NCI-H524 treated with DMSO at 0.1 percent for 48 hours (cell line): ENCODE results near the gene MAST4.

Experiments
- DNase-seq: peaks from one replicate; lab custom pipeline; 2025; lab: John Stamatoyannopoulos, UW

Gene MAST4

DNA sequence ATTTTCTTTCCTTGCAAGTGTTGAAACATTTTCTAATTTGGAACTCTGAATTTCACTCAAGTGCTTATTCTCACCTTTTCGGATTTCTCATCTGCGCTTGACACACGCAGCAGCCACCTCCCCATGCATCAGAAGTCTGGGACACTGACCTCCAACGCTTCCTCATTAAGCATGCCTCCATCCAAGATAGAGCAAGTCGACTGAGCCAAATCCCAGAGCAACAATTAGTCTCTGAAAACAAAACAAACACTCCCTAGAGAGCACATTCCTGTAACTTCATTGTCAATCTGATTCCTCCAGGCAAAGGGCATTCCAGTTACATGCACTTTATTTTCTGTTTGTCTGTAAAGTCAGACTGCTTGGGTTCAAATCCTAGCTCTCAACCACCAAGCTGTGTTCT, 594.7 kb downstream of the MAST4 start:
- no peak for DNase-seq

- no peak for DNase-seq
Measured at GRCh38 chr5:67192719-67193438, 596.7 kb downstream of the MAST4 start.

GRCh38 chr5:67193439-67193807, 597.2 kb downstream of the MAST4 start:
- no peak for DNase-seq

GRCh38 chr5:67194166-67194565, 598.0 kb downstream of the MAST4 start:
- no peak for DNase-seq

DNA sequence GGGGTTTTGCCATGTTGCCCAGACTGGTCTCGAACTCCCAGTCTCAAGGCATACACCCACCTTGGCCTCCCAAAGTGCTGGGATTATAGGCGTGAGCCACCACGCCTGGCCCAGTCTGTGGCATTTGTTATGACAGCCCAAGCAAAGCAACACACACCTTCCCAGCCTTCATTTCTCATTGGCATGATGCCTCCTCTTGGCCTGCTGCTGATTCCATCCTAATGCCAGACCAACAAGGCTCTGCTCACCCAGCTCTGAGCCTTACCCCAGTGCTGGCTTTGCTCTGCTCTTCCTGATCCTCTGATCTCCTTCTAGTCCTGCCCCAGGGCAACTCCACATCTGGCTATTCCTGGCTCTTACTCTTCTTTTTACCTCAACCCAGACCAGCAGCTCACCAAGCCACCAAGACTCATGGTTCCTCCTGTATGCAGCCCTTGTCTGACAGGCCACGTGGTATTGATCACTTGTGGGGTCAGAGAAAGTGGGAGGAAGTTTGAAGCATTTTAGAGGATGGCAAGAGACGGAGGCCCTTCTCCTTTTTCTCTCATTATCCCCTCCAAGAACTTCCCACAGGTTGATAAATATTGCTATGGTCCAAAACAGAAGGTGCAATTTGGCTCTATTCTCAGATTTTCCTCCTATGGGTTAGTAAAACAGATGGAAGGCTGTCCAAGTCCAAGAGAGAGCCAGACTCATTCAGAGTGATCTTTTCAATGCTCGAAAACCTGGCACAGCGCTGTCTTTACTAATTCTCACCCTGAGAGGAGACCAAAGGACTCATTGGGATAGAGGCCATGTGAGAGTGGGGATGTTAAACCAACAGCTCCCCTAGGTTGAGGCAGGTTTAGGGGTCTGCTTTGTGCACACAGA, 599.4 kb downstream of the MAST4 start:
- no peak for DNase-seq

DNA sequence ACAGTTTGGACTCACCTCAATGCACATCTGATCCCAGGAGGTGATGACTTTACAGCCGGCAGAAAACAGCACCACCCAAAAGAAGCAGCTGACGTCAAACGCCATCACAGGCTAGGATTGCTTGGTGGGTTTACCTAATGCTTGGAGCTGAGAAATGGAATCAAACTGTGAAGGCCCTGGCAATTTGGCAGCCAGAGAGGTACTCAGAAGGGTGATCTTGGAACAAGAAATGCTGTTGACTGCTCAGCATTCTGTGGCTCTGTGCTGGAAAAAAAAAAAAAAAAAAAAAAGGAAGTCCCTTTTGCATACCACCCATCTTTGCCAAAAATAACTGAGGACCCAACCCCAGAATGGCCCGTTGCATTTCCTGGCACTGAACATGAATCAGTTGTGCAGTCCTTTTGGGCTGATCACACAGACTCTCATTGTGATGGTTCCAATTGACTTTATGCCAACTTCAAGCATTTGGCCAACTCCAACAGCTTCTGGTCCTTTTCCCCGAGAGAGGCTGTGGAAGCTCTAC, 600.4 kb downstream of the MAST4 start, which contains the start of gene CD180:
Gene CD180 (minus strand): TSS at position 263 of the 523 bp plus-strand sequence. CDS start 158 bp downstream, at position 105.
- no peak for DNase-seq

GRCh38 chr5:67197536-67197935, 601.3 kb downstream of the MAST4 start:
- DNase-seq = no peak

GRCh38 chr5:67198917-67199316, 602.7 kb downstream of the MAST4 start:
- no peak for DNase-seq

- no peak for DNase-seq
Measured at GRCh38 chr5:67199859-67200258, 603.7 kb downstream of the MAST4 start.

DNA sequence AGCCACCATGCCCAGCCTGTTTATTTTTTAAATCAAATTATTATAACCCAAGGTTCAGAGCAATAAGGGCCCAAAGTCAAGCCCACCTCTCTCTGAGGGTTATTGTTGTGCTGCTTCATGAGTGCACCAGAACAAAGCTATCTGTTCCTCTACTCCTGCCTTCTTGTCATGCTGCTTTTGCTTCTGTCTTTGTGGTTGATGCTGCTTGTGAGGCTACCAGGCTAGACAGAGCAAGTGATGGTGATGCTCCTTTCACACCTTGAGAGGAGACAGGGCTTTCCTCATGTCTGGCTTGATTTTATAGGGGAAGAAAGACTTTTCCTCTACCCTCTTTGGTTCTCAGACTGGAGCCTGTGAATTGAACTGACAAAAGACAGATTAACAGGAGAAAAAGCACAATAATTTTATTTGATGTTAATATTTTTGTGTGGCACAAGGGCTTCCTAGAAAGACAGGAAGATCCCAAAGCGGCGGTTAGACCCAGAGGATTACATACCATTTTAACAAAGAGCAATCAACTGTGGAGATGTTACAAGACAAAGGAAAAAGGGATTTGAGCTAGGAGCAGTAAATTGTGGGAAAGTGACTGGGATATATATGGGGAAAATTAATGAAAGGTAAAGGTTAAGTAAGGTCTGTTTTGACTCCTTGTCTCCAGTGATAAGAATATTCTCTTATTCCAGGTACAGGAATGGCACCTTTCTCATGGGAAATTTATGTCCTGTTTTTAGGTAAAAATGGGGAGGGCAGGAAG, 604.8 kb downstream of the MAST4 start:
- no peak for DNase-seq

DNA sequence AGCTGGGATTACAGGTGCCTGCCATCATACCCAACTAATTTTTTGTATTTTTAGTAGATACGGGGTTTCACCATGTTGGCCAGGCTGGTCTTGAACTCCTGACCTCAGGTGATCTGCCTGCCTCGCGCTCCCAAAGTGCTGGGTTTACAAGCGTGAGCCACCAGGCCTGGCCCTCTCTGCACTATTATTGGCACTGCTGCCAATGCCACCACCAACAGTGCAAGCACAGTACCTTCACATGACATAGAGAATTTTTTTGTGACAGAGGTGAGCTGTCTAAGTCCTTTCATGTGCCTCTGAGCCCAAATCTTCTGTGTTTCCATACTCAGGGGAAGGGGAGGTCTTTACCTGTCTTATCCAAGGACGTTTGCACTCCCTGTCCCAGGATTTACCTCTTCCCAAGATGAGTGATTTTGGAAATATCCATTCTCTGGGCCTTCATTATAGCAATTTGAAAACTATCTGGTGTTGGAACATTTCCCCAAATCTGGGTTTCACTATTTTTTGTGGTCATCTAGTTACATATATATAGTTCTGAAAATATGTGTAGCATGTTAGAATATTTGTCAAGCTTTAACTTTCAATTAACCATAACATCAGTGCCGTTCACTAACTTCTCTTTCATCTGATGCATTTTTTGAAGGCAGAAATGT, 605.8 kb downstream of the MAST4 start:
- no peak for DNase-seq

DNA sequence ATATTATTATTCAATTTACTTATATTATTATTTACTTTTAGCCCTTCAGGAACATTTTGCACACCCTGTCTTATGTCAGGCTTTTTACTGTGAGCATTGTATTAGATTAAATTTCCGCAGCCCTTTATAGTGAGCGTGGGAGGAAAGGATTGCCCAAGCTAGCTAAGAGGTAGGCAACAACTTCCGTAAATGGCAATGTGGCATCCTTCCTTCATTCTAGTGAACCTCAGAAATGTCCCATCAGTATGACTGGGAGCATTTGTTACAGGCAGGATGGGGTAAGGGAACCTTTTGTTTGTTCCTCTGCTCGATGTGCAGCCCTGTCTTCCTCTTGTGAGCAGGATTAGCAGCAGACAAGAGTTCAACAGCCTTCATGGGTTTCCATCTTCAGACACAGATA, 606.6 kb downstream of the MAST4 start:
- no peak for DNase-seq

DNA sequence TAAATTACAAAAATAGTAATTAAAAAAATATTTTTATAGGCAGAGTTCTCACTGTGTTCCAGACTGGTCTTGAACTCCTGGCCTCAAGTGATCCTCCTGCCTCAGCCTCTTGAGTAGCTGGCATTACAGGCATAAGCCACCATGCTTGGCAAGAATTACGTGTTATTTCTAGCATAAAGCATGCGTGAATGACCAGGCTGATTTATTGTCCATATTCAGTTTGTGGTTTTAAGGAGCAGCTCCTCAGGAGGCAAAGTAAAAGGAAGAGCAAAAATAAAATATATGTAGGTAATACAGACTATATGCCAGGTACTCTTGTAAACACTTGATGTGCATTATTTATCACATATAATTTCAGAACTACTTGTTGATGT, 607.5 kb downstream of the MAST4 start:
- no peak for DNase-seq

- DNase-seq = no peak
Measured at GRCh38 chr5:67204821-67205220, 608.6 kb downstream of the MAST4 start.

GRCh38 chr5:67205981-67206380, 609.8 kb downstream of the MAST4 start:
- DNase-seq = no peak

DNA sequence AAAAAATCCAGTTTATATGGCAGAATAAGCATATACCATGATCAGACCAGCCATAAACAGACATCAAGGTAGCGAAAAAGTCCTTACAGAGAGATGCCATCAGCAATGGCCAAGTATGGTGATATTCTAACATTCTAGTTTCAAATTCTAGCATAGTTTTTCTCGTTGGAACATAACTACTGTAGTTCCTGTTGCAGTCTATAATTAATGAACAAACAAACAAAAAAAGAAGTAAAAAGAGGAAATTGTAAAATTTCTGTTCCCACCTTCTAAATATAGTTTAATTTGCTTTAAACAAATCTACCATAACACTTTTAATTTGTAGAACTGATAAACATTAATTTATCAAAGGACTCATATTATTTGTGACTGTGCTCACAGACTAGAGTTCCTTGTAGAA, 610.3 kb downstream of the MAST4 start:
- DNase-seq = no peak

- DNase-seq = no peak
Measured at GRCh38 chr5:67206929-67207328, 610.7 kb downstream of the MAST4 start.

- DNase-seq = no peak
Measured at GRCh38 chr5:67208403-67208802, 612.2 kb downstream of the MAST4 start.

GRCh38 chr5:67209141-67209771, 613.1 kb downstream of the MAST4 start:
- DNase-seq = peak; percentile 29

- no peak for DNase-seq
Measured at GRCh38 chr5:67211926-67212325, 615.7 kb downstream of the MAST4 start.

GRCh38 chr5:67214036-67214435, 617.8 kb downstream of the MAST4 start:
- DNase-seq = no peak
